Testis (tissue), 3 donors: ENCODE data around the gene CCDC66. TPM values are rescaled to one million over a fixed set of nuclear protein-coding genes. Genes with fewer than 3 reads are reported as not detected.
"Not testable (repeated sequence)": the region's sequence is repeated elsewhere in the genome, so short reads cannot be mapped to it uniquely, and the experiment has no call there.

Experiments
- DNase-seq: peaks from one replicate; pipeline ENCODE4 v3.0.0-alpha.2; 2019
- H3K27ac ChIP-seq, 2 donors: fragments of 200-600 bp; sonication (generic); one replicate each; pipeline ENCODE4 v1.5.1; 2019
- H3K27me3 ChIP-seq: fragments of 200-600 bp; sonication (generic); one replicate; pipeline ENCODE4 v1.5.1; 2019
- H3K36me3 ChIP-seq: fragments of 200-600 bp; sonication (generic); one replicate; pipeline ENCODE4 v1.5.1; 2017; ENCODE audit warnings: low read depth; ENCODE audit errors: missing control alignments
- H3K4me1 ChIP-seq: fragments of 200-600 bp; sonication (generic); one replicate; pipeline ENCODE4 v1.5.1; 2019
- H3K4me3 ChIP-seq, 2 donors: fragments of 200-600 bp; sonication (generic); one replicate each; pipeline ENCODE4 v1.5.1; 2017 to 2019
- H3K9me3 ChIP-seq: fragments of 200-600 bp; sonication (generic); one replicate; pipeline ENCODE4 v1.5.1; 2017
- POLR2A ChIP-seq: fragments of 450-650 bp; IDR thresholded peaks from one replicate; pipeline ENCODE4 v1.6.1; 2017; ENCODE audit warnings: antibody characterized with exemption, mild to moderate bottlenecking, moderate library complexity
- WGBS, 2 donors: methylation state at CpG; one replicate each; pipeline ENCODE4 v1.1.5; 2018; 5-methylcytosine and 5-hydroxymethylcytosine counted together
- intact Hi-C: fragments of 100-400 bp; cut with DNase I; formaldehyde crosslinking; loops from one replicate; pipeline ENCODE4 v1.15.1; 2023; ENCODE audit warnings: low total_unique reads
- polyA plus RNA-seq: library from polyadenylated mRNA; stranded (reverse); fragments of 350-450 nt; fragmentation: Illumina TruSeq; extraction: RNeasy Lipid Tissue Mini Kit (QIAGEN cat#74804); gene quantifications from one replicate; pipeline ENCODE4 v1.2.3, GENCODE V29; 2014; ENCODE audit warnings: low read depth, low replicate concordance; ENCODE audit not compliant: insufficient read depth
- total RNA-seq, 2 donors: library from RNA; depleted of rRNA; stranded (reverse); fragments of >200 nt; gene quantifications; one replicate each; pipeline ENCODE4 v1.2.3, GENCODE V29; 2016
- TF ChIP-seq, protein P1 (sequence below), 3 experiments: fragments of 450-650 bp in 2 of 3; fragments of 200-600 bp in 1 of 3; sonication (generic) in 1 of 3; IDR thresholded peaks; one replicate each; pipeline ENCODE4 v1.5.1; 2016 to 2019; ENCODE audit warnings: antibody characterized with exemption in 3 of 3, mild to moderate bottlenecking in 2 of 3, moderate library complexity in 1 of 3

Gene CCDC66
- total and polyA plus RNA-seq, 3 donors from 2014 or later: 16.6 to 69.0 (median 37.3) TPM

DNA sequence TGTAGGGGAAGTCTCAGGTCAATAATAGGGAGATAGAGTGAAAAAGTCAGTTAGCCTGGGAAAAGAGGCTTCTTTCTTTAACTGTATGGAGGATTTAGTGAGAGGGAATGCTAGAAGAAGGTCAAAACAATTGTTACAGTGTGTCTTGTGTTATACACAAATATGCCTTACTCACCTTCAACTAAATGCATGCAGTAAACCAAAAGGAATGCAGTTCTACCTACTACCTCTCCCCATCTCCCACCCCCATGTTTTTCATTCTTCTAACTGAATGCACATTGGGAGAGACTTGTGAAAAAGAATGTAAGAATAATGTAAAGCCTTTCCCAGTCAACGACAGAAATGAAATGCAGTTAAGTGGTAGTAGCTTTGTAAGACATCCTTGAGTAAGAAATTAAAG is 33.8 kb downstream of the CCDC66 start:
- no peak for DNase-seq
- WGBS, 2 donors: 48 to 63% methylated on average over 1 of the region's 1 CpG
- TF ChIP-seq, protein P1, sequence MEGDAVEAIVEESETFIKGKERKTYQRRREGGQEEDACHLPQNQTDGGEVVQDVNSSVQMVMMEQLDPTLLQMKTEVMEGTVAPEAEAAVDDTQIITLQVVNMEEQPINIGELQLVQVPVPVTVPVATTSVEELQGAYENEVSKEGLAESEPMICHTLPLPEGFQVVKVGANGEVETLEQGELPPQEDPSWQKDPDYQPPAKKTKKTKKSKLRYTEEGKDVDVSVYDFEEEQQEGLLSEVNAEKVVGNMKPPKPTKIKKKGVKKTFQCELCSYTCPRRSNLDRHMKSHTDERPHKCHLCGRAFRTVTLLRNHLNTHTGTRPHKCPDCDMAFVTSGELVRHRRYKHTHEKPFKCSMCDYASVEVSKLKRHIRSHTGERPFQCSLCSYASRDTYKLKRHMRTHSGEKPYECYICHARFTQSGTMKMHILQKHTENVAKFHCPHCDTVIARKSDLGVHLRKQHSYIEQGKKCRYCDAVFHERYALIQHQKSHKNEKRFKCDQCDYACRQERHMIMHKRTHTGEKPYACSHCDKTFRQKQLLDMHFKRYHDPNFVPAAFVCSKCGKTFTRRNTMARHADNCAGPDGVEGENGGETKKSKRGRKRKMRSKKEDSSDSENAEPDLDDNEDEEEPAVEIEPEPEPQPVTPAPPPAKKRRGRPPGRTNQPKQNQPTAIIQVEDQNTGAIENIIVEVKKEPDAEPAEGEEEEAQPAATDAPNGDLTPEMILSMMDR (IDR thresholded peaks at IDR 0.05): no peak
- no peak for TF ChIP-seq POLR2A

DNA sequence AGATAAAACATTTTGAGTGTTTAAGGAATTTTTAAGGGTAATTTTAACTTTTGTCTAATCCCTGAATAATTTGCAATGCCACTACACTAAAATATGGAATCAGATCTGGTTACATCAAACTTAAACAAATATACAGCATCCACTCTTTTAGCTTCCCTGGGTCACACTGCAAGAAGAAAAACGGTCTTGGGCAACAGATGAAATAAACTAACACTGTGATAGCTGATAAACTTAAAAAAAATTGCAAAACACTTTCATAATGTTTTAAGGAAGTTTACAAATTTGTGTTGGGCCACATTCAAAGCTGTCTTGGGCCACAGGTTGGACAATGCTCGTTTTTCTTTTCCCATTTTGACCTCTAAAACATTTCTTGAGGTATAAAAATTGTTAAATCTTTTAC is 34.3 kb downstream of the CCDC66 start:
- no peak for DNase-seq
- H3K9me3 ChIP-seq: no peaks in the 10 kb centered on the region
- H3K36me3 ChIP-seq: no peaks in the 10 kb centered on the region
- TF ChIP-seq POLR2A: no peak
- TF ChIP-seq, protein P1 (IDR thresholded peaks at IDR 0.05): no peak
- H3K4me1 ChIP-seq: peaks cover 2% of the 10 kb centered on the region
- no peaks in the 10 kb centered on the region for H3K27me3 ChIP-seq
- intact Hi-C loops: no loop called here
- no peak overlapping the region for H3K4me3 ChIP-seq
- WGBS, 2 donors: 39 to 45% methylated on average over 2 of the region's 2 CpGs
- H3K27ac ChIP-seq: no peak overlapping the region

More for the DNA sequence above, 33.8 kb downstream of the CCDC66 start:
- intact Hi-C loops: no loop called here
- H3K27me3 ChIP-seq: no peaks in the 10 kb centered on the region
- H3K4me1 ChIP-seq: peaks cover 2% of the 10 kb centered on the region
- no peak overlapping the region for H3K4me3 ChIP-seq
- H3K9me3 ChIP-seq: no peaks in the 10 kb centered on the region
- H3K36me3 ChIP-seq: no peaks in the 10 kb centered on the region
- no peak overlapping the region for H3K27ac ChIP-seq

- intact Hi-C loops: no loop called here
- H3K9me3 ChIP-seq: no peaks in the 10 kb centered on the region
- H3K27me3 ChIP-seq: no peaks in the 10 kb centered on the region
- no peak for TF ChIP-seq POLR2A
- TF ChIP-seq, protein P1 (IDR thresholded peaks at IDR 0.05): no peak
- WGBS, 2 donors: 88 to 90% methylated on average over 6 of the region's 6 CpGs
- no peak overlapping the region for H3K4me3 ChIP-seq
- DNase-seq: no peak
- H3K27ac ChIP-seq: no peak overlapping the region
- H3K4me1 ChIP-seq: peaks cover 2% of the 10 kb centered on the region
- no peaks in the 10 kb centered on the region for H3K36me3 ChIP-seq
Measured at GRCh38 chr3:56593455-56594158, 36.6 kb downstream of the CCDC66 start.

GRCh38 chr3:56595975-56596840 is 39.2 kb downstream of the CCDC66 start:
- no peak overlapping the region for H3K4me3 ChIP-seq
- no peaks in the 10 kb centered on the region for H3K4me1 ChIP-seq
- no peaks in the 10 kb centered on the region for H3K27me3 ChIP-seq
- no peaks in the 10 kb centered on the region for H3K36me3 ChIP-seq
- no peak for DNase-seq
- intact Hi-C loops: no loop called here
- WGBS, 2 donors: 91% methylated on average over 11 of the region's 11 CpGs
- no peak for TF ChIP-seq POLR2A
- TF ChIP-seq, protein P1 (IDR thresholded peaks at IDR 0.05): no peak
- H3K9me3 ChIP-seq: no peaks in the 10 kb centered on the region
- H3K27ac ChIP-seq: no peak overlapping the region

DNA sequence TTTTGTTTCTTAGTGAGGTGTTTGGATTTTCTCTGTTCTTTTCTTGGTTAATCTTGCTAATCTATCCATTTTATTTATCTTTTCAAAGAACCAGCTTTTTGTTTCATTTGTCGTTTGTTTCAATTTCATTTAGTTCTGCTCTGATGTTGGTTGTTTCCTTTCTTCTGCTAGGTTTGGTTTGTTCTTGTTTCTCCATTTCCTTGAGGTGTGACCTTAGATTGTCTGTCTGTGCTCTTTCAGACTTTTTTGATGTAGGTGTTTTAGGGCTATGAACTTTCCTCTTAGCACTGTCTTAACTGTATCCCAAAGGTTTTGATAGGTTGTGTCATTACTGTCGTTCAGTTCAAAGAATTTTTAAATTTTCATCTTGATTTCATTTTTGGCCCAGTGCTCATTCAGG is 51.5 kb downstream of the CCDC66 start:
- H3K4me1 ChIP-seq, H3K27ac ChIP-seq, H3K4me3 ChIP-seq, H3K27me3 ChIP-seq, H3K9me3 ChIP-seq, intact Hi-C loops, H3K36me3 ChIP-seq, DNase-seq: not testable (repeated sequence)
- 50 to 96% methylated on average over 1 to 2 of the region's 2 CpGs for WGBS, 2 donors
